GM21723 (cell line): ENCODE results near the gene ADCY2.

Experiments used
- ATAC-seq: cut with Tn5 transposase; IDR thresholded peaks from one replicate; pipeline ENCODE4 v1.9.1; 2021; ENCODE audit warnings: mild to moderate bottlenecking, moderate library complexity; ENCODE audit not compliant: unreplicated experiment

The ADCY2 gene

GRCh38 chr5:7435503-7435902, 39.6 kb downstream of the ADCY2 start:
- ATAC-seq: no peak

- ATAC-seq: no peak
These were observed 40.6 kb downstream of the ADCY2 start for GRCh38 chr5:7436521-7436920.

DNA sequence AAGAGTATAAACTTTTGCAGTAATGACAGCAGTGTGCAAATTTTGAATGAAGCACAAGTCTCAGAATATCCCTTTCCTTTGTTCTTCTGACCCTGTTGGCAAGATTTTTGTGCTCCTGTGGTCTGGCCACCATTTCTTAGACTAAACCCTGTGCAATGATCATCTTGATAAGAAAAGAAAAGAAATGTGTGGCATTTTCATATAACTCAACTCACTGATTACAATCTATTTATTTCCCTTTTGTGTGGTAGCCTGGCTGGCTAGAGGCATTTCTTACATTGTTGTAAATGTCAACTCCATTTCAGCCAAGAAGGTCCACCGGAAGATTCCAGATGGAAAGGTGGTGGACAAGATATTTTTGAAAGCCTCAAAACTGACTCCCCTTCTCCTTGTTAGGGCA, 41.9 kb downstream of the ADCY2 start:
- ATAC-seq: no peak

- ATAC-seq: no peak
These were observed 49.1 kb downstream of the ADCY2 start for GRCh38 chr5:7445068-7445467.

GRCh38 chr5:7445831-7446230, 49.9 kb downstream of the ADCY2 start:
- no peak for ATAC-seq

GRCh38 chr5:7446913-7447312, 51.0 kb downstream of the ADCY2 start:
- ATAC-seq: no peak

DNA sequence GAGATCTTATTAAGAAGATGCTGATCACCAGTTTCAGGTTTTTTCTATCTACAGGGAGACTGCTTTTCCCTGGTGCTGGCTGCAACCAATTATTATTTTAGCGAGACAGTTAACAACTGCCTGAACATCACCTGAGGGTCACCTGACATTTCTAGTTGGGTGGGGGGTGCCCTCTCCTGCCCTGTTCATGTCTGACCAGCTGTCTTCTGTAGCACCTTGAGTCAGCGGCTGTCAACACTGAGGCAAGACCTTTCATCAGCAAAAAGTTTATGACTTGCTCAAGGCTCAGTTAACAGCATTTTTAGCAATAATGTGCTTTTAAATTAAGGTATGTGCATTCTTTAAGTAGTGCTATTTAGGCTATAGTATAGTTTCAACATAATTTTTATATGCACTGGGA, 58.0 kb downstream of the ADCY2 start:
- ATAC-seq: no peak

DNA sequence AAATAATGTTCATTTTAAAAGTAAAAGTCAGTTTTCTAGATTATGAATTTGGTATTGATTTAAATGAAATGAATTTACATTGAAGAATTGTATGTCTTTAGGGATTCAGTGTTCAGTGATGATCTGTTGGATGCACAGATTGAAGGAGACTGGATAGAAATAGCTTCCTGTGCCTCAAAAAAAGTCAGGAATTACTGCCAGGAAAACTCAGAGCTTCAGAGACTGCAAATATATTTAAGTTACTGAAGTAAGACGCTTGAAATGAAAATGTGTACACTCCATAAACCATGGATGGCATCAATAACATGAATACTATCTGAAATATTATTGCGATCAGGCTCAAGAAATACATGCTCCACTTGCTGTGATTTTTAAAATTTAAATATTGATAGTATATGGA, 60.3 kb downstream of the ADCY2 start:
- no peak for ATAC-seq

- ATAC-seq: no peak
These were observed 65.4 kb downstream of the ADCY2 start for GRCh38 chr5:7461371-7461770.

DNA sequence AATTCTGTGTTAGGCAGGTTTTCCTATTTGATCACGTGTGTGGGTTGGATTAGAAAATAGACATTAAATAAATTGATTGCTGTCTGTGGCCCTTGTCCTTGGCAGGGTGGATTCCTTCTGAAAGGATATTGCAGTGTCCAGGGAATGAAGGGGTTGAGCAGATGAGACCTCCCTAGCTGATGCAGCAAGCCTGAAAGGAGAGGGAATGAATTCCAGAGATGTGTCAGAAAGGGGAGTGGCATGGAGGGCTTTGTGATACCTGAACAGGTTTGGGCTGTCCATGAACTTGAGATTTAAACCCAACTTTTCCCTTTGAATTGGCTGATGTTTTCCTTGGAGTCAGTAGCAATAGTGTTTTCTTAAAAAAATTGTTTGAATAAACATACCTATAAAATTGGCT, 66.8 kb downstream of the ADCY2 start:
- no peak for ATAC-seq

- no peak for ATAC-seq
These were observed 68.2 kb downstream of the ADCY2 start for GRCh38 chr5:7464182-7464581.

DNA sequence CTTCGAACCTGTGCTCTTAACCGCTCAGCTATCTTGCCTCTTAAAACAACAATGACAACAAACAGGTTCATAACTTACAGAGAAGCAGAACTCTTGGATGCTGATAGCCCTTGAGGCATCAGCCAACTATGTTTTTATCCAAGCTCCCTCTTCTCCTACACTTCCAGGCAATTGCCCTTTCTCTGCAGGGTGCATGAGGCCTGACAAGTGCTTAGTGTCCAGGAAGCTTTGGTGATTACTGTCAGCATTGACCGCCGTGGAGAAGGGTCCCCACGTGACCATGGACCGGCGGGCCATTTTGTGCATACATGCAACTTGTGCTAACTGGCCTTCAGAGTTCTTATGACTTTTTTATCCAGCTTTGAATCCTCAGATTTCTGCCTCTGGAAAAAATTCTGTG, 71.2 kb downstream of the ADCY2 start:
- no peak for ATAC-seq

- no peak for ATAC-seq
These were observed 72.8 kb downstream of the ADCY2 start for GRCh38 chr5:7468742-7469141.

DNA sequence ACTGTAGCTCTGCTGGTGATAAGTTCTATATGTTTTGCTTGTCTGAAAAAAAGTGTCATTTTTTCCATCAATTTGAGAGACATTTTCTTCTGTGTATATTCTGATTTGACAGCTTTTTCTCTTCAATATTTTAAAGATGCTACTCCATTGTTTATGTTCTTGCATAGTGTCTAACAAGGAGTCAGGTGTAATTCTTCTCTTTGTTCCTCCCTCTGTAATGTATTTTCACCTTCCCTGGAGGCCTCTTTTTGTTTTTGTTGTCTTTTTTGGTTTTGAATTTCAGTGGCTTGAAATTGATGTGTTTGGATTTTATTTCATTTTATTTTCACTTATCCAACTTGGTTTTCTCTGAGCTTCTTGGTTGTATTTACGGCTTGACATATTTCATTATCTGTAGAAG, 75.8 kb downstream of the ADCY2 start:
- no peak for ATAC-seq

DNA sequence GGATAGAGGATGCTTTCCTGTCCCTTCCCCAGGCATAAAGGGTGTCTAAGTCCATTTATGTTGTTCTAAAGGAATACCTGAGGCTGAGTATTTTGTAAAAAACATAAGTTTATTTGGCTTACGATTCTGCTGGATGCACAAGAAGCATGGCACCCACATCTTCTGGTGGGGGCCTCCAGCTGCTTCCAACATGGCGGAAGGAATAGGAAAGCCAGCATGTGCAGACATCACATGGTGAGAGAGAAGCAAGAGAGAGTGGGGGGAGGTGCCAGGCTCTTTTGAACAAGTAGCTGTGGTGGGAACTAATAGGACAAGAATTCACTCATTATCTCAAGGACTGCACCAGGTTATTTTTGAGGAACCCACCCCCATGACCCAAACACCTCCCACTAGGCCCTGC, 77.2 kb downstream of the ADCY2 start:
- ATAC-seq: no peak

GRCh38 chr5:7473668-7474215, 77.8 kb downstream of the ADCY2 start:
- no peak for ATAC-seq

DNA sequence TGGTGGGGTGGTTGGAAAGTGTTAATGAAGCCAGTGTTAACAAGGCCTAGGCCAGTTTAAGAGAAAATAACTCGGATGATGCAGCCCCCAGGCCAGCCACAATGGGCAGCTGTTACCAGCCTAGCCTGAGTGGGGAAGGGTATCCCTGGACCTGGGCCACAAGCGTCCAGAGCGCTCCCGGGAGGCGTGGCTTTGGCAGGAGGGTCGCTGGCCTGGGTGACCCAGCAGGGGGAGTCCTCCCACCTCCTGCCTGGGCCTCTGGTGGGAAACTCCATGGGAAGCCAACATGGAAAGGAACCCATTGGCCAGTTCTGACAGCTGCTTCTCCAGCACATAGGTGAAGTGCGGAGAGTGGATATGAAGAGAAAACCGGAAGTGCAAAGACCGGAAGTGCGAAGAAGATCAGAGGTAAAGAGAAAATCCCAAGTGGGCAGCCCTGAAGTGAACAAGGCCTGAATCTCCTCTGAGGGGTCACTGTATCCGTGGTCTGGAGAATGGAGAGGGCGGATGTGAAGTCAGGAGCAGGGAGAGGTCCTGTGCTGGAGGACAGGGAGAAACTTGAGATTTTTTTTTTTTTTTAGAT, 79.0 kb downstream of the ADCY2 start:
- no peak for ATAC-seq

GRCh38 chr5:7478459-7478858, 82.5 kb downstream of the ADCY2 start:
- ATAC-seq: no peak

DNA sequence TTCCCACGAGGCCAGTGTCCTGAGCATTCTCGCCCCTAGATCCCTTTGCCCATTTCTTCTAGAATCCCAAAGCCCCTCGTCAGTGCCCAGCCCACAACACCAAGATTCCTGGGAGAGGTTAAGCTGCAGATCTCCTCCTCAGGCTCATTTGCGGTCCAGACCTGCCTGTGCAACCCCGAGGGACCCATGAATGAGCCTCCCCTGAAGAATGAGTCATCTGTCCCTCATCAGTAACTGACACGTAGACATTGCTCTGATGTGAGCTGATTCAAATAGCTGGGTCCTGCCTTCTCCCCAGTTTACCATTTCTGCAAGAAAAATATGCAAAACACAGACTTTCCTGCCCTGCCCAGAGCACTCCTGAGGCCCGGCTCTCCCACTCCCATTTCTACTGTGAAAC, 92.8 kb downstream of the ADCY2 start:
- no peak for ATAC-seq

DNA sequence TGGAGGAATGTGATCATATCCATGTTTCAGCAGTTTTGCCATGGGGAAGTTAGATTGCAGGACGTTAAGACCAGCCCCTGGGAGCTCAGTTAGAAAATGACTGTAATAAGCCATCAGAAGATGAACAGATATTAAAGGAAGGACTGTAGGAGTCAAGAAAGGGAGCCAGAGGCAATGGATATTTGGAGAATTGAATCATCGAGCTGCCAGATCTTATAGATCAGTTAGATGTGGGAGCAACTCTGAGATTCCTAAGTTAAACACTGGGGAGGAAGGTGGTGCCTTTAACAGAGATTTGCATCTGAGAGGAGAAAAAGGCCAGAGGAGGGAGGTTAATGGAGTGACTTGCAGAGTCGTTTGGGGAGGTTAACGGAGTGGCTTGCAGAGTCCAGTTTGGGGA, 96.4 kb downstream of the ADCY2 start:
- ATAC-seq: no peak

GRCh38 chr5:7493081-7493480, 97.1 kb downstream of the ADCY2 start:
- no peak for ATAC-seq

DNA sequence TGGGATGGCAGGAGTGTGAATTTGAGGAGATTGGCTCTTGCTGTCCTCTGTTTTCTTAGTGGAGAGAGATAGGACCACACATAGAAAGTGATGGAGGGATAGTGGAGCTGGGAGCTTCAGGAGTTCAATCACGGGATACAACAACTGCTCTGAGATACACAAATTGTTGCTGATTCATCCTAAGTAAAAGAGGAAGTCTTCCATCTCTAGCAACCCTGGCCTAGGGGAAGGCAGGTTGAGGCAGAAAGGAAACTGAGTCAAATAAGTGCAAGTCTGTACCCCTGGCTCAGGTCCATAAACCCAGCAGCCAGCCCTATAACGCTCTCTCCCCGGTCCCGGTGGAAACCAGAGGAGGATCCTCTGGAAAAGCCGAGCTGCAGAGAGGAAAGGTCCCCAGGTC, 97.7 kb downstream of the ADCY2 start:
- ATAC-seq: no peak

DNA sequence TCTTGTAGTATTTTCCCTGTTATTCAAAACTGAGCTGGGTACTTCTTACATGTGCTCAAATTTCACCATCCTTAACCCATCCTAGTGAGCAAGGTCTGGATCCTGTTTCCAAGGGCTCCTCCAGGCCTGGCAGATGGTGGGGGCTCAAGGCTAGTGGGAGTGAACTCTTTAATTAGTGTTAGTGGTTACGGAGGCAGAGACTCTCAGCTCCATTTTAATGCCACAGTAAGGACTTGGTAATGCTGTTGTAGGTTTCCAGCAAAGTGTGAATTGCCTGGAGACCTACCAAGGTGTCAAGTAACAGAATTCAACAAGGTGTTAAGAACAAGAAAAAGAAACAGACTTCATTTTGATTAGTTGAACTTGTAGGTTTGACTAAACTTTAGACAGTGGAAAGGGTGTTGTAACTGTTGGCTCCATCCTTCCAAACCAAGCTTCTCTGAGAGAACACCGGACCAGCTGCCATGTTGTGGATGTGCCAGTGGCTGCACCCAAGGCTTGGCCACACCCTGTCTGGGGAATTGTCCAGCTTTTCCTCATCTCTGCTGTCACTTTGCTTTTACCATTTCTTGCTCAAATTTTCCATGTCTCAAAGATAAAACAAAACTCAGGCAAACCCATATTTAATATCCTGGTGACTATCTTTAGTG, 98.7 kb downstream of the ADCY2 start:
- no peak for ATAC-seq
